NCI-H1417 treated with DMSO at 0.1 percent for 48 hours (cell line): ENCODE data around the gene VGLL3.
"Not testable (repeated sequence)": the region's sequence is repeated elsewhere in the genome, so short reads cannot be mapped to it uniquely, and the experiment has no call there.

ENCODE experiments used
- DNase-seq: peaks from one replicate; lab custom pipeline; 2025; lab: John Stamatoyannopoulos, UW

The VGLL3 gene

DNA sequence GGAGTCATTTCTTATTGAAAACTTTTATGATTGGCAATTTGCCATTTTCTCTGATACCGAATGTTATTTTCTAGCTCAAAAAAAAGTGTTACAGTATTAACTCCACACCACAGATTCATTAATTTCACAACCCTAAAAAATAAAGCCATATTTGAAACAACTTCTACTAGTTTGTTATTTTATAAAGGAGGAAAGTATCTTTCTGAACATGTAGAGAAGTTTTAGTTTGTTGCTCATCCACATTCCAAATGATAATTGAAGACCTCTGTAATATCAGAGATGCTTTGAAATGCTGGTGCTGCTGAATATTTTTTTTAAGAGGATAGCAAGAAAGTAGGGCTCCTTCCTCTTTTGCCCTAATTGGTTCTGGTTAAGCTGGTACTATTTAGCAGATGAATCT lies 1.9 kb downstream of the VGLL3 start:
- DNase-seq = no peak

- DNase-seq = no peak
These were observed 2.7 kb downstream of the VGLL3 start for GRCh38 chr3:86988235-86988634.

DNA sequence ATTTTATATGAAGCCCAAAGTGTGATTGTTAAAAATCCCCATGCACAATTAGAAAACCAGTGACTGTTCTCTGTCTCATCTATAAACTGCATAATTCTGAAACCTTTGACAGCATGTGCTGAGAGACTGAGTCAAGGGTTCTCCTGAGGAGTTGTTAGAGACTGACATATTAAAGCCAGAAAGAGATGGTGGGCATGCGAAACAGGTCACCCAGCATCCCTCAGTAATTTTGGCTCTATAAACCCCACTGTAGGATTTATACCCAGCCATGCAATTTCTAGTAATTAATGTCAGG lies 3.6 kb downstream of the VGLL3 start:
- no peak for DNase-seq

DNA sequence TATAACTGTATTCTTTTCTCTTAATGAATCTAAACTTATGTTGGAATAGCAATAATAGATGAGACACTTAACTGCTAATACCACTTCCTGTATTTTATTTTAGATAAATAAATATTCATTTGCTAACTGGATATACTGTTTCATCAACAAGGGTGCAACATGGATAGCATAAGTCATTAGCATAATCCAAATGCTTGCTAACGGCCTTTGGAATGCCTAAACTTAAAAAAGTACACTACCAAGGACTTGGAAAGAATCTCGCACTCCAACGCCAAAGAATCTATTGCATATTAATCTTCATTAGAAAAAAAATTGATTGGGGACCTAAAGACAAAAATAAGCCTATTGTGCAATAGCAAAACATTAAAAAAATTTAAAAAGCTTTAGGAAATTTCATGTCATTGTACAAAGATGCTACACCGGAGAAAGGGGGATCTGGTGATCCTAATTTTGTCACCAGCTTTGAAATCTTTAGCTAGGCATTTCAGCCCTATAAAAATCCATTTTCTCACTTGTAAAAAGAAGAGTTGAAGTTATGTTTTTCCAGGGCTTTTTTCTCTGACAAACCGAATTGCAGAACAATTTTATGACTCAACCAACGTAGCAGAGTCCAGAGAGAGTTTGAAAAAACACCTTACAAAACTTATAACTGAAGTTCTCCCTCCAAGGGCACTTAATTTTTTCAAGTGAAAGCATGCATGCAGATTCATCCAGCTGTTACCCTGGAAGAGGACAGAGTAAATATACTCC lies 4.1 kb downstream of the VGLL3 start:
- DNase-seq = no peak

DNA sequence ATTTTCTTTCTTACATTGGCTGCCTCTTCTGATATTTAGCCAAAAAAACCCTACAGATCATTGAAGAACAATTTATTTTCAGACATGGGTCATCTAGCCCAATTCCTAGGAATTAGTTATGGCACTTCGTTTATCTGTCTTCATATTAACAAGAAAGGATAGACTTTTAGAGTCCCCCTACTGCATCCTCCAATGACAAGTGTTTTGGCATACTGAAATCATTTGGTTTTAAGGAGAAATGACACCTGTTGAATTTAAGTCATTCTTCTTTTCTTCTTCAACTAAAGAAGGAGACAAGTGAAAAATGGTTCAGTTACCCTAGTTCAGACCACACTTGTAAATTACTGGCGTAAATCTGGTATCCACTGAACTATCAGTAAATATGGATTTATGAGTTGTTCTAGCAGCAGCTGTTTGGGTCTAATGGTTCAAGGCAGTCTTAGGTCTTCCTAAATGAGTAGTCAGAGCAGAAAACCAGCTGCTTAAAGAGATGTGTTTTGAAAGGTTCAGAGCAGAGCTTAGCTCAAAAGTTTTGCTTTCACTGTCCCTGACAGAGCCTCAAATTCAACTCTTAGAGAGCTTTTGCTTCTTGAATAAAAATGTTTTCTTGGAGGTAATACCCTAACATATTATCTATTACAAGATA lies 5.6 kb downstream of the VGLL3 start:
- DNase-seq = no peak

GRCh38 chr3:86984271-86984670 lies 6.7 kb downstream of the VGLL3 start:
- no peak for DNase-seq

GRCh38 chr3:86982883-86983282 lies 8.1 kb downstream of the VGLL3 start:
- DNase-seq = no peak

- no peak for DNase-seq
These were observed 12.8 kb downstream of the VGLL3 start for GRCh38 chr3:86978111-86978551.

DNA sequence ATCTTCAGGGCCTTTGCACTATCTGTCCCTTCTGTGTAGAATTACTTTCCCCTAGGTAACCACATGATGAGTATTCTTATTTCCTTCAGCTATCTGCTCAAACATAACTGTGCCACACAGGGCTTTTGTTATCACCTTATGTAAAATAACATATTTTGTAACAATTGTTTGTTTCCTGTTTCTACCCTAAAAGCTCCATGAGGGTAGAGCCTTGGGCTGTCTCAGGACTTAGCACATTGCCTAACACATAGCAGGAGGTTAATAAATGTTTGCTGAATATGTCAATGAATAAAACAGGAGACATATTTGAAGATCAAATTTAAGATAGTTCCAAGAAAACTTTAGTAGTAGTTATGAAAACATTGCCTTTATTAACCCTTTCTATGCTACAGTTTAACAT lies 14.7 kb downstream of the VGLL3 start:
- no peak for DNase-seq

DNA sequence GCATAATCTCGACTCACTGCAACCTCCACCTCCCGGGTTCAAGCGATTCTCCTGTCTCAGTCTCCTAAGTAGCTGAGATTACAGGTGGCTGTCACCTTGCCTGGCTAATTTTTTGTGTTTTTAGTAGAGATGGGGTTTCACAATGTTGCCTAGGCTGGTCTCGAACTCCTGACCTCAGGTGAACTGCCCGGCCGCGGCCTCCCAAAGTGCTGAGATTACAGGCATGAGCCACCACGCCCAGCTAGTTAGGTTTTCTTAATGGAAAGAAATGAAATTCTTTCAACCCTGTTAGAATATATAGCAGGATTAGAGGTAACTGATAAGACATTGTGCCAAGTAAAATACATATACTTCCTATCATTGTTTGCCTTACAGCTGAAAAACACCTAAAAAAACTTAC lies 16.8 kb downstream of the VGLL3 start:
- DNase-seq = not testable (repeated sequence)

- no peak for DNase-seq
These were observed 17.5 kb downstream of the VGLL3 start for GRCh38 chr3:86973440-86973839.

DNA sequence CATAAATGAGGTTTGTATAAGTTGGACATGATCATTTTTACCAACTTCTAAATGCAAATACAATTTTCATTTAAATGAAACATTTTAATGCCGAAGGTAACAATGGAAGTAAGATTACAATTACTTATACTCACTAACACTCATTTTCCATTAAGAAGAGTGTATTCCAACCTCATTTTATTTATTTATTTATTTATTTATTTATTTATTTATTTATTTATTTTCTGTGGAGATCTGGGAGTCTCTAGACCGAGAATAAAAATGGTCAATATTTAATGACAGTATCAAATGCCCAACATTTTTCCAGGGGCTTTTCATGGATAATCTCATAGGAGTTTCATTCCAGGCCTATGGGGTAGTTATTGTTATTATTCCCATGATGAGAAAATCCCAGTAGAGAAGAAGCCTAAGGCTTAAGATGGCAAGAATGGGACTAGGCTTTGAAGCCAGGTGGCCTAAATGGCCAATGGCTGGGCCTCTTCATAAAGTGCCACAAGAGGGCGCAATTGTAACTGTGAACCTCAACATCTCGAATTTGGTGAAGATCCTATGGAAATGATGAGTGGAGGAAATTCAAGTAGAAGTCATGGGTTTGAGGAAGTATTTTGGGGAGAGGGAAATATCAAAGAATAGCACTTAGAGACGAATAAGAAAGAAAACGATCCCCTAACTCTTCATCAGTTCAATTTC lies 21.3 kb downstream of the VGLL3 start:
- DNase-seq = no peak

GRCh38 chr3:86968244-86968932 lies 22.6 kb downstream of the VGLL3 start:
- DNase-seq = no peak

- DNase-seq = no peak
These were observed 23.9 kb downstream of the VGLL3 start for GRCh38 chr3:86967062-86967461.

GRCh38 chr3:86965166-86965565 lies 25.8 kb downstream of the VGLL3 start:
- DNase-seq = no peak

DNA sequence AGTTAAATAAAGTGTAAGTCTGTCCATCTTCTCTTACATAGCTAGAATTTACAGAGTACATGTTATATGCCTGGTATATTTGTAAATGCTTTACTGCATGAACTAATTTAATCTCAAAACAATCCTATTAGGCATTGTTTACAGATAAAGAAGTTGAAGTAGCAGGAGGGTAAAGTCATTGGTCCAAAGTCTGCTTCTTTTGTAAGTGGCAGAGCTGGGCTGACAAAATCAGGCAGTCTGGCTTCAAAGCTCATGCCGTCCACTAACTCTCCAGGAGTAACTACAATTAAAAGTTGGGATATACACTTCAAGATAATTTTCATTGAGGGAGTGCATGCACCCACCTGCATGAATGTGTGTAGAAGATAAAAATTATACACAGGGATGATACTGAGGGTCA lies 27.3 kb downstream of the VGLL3 start:
- DNase-seq = no peak

DNA sequence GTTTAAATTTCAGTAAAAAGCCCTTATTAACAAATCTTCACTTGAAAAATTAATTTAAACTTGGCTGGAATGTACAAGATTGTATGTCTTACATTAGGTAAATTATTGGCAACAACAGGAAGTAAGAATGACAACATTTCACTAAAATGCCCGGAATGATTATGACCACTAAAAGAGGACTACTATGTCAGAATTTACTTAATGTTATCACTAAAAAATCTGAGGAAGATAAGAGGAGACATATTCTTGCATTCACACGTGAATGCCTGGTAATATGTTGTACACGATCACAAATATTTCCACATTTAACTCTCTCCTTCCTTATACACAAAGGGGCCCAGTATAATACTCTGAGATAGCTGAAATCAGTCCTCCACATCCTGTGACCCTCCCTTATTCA lies 29.7 kb downstream of the VGLL3 start:
- no peak for DNase-seq

- DNase-seq = no peak
These were observed 30.4 kb downstream of the VGLL3 start for GRCh38 chr3:86960550-86960949.

- DNase-seq = no peak
These were observed 32.4 kb downstream of the VGLL3 start for GRCh38 chr3:86958534-86958933.

- DNase-seq = no peak
These were observed 36.2 kb downstream of the VGLL3 start for GRCh38 chr3:86954747-86955146.

DNA sequence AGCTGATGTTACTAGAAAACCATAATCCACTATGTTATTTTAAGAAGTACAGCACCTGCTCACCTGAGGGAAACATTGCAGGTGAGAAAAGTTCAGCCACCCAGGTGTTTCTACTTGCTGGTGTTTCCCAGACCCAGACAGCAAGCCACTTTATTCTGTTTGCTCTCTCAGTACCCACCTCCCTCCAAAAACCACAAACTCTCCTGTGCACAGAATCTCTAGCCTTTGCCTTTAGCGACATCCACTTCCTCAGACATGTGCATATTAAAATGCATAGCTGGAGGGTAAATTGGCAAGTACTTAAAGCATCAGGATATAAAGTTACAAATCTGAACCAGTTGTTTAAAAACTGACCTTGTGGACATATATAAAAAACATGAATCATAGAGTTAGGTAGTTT lies 36.7 kb downstream of the VGLL3 start:
- DNase-seq = peak; percentile 20

- DNase-seq = no peak
These were observed 39.6 kb downstream of the VGLL3 start for GRCh38 chr3:86951322-86951721.

- no peak for DNase-seq
These were observed 40.2 kb downstream of the VGLL3 start for GRCh38 chr3:86950717-86951116.
